Ovary (tissue), 9 donors: ENCODE measurements around the gene PLXDC2. TPM values are rescaled to one million over a fixed set of nuclear protein-coding genes. Genes with fewer than 3 reads are reported as not detected.

ENCODE experiments used
- DNase-seq, 5 donors: peaks; one replicate each; pipeline ENCODE4 v3.0.0-alpha.2; 2019 to 2020
- H3K27ac ChIP-seq, 2 donors: fragments of 200-600 bp; one replicate each; pipeline versions ENCODE4 v1.5.1 to v1.8.0; 2019 to 2022
- H3K27me3 ChIP-seq: fragments of 200-600 bp; one replicate; pipeline ENCODE4 v1.8.0; 2022
- H3K36me3 ChIP-seq: fragments of 200-600 bp; sonication (generic); one replicate; pipeline ENCODE4 v1.5.1; 2019
- H3K4me1 ChIP-seq: one replicate; pipeline ENCODE4 v1.8.1; 2013; ENCODE audit warnings: mild to moderate bottlenecking, moderate library complexity; ENCODE audit not compliant: insufficient read depth
- H3K4me3 ChIP-seq: fragments of 200-600 bp; sonication (generic); one replicate; pipeline ENCODE4 v1.5.1; 2017
- H3K9me3 ChIP-seq, 2 donors: fragments of 200-600 bp in 1 of 2; sonication (generic) in 1 of 2; one replicate each; pipeline versions ENCODE4 v1.5.1 to v1.8.1; 2013 to 2019; ENCODE audit warnings: mild to moderate bottlenecking in 1 of 2, moderate library complexity in 1 of 2
- EP300 ChIP-seq: sonication (generic); formaldehyde crosslinking; IDR thresholded peaks from one replicate; pipeline ENCODE4 v1.6.1; 2017; ENCODE audit warnings: antibody characterized with exemption
- POLR2A ChIP-seq: fragments of 450-650 bp; IDR thresholded peaks from one replicate; pipeline ENCODE4 v1.6.1; 2017; ENCODE audit warnings: antibody characterized with exemption, mild to moderate bottlenecking, moderate library complexity
- WGBS, 3 donors: extraction: QIAGEN DNeasy Blood & Tissue Kit in 1 of 3; methylation state at CpG; one replicate each; pipeline versions ENCODE4 v1.1.5 to v1.1.7; 2013 to 2017; 5-methylcytosine and 5-hydroxymethylcytosine counted together
- intact Hi-C, 4 donors: fragments of 100-400 bp; cut with DNase I; formaldehyde crosslinking; loops; one replicate each; pipeline versions ENCODE4 v1.11.0 to v1.15.1; 2022 to 2023
- polyA plus RNA-seq, 2 donors: library from polyadenylated mRNA; stranded (reverse); fragments of 200-250 nt in 1 of 2; fragments of 350-450 nt in 1 of 2; fragmentation: Illumina TruSeq in 1 of 2; extraction: RNeasy Lipid Tissue Mini Kit (QIAGEN cat#74804) in 1 of 2; gene quantifications; one replicate each; pipeline ENCODE4 v1.2.3, GENCODE V29; 2013 to 2014
- total RNA-seq, 7 donors: library from RNA; depleted of rRNA in 2 of 7; stranded (reverse); fragments of >200 nt in 2 of 7; fragmentation: NEBNext Ultra II Directional in 3 of 7; extraction: Animal tissue kit (Norgen Biotek cat#: 25700) in 3 of 7; gene quantifications; one replicate each; pipeline versions ENCODE4 v1.1.0 to v1.2.4, GENCODE V29; 2016 to 2023
- TF ChIP-seq, protein P1 (sequence below), 3 donors: fragments of 450-650 bp in 2 of 3; fragments of 200-600 bp in 1 of 3; IDR thresholded peaks; one replicate each; pipeline versions ENCODE4 v1.5.1 to v1.8.0; 2016 to 2022; ENCODE audit warnings: antibody characterized with exemption in 3 of 3, mild to moderate bottlenecking in 1 of 3
- donor health status: DM: no; HTN: no; CAD: no; lungs with moderate emphysema.
- donor health status: DM: no; HTN: no; CAD: no.
- donor health status: Bipolar disorder and iron deficiency.
- donor health status: DM: yes; HTN: yes; CAD: no.
- donor health status: DM: no; HTN: no; CAD: no.
- donor health status: DM: yes; HTN: yes; CAD: no.

Gene PLXDC2
- total and polyA plus RNA-seq, 9 donors, result 13.6 to 76.0 (median 38.0) TPM

DNA sequence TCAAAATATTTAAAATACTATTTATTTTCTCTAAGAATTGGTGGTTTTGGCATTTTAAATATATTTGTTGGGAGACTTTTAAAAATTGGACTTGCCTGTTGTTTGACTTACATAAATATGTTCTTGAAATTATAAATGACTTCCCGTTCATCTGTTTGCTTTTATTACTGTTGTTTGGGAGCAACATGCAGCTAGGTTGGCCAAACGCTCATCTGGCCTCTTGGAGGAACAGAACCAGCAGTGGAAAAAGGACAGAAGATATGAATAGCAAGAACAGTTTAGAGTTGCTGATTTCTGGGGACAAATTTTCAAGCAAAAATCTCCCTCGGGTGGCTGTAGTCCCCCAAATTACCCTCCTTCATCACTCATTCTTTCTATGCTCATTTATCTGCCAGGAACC, 41.6 kb downstream of the PLXDC2 start:
- Histone ChIP-seq H3K4me3 (no peak overlapping the region), H3K36me3 (no peaks in the 10 kb centered on the region), H3K9me3 (no peaks in the 10 kb centered on the region), H3K27me3 (no peaks in the 10 kb centered on the region), H3K27ac (no peak overlapping the region), H3K4me1 (no peaks in the 10 kb centered on the region)
- WGBS, 3 donors, result 47 to 64% (median 58%) methylated on average over 3 of the region's 3 CpGs
- intact Hi-C loops, result no loop called here
- no peak for DNase-seq
- TF ChIP-seq, protein P1, sequence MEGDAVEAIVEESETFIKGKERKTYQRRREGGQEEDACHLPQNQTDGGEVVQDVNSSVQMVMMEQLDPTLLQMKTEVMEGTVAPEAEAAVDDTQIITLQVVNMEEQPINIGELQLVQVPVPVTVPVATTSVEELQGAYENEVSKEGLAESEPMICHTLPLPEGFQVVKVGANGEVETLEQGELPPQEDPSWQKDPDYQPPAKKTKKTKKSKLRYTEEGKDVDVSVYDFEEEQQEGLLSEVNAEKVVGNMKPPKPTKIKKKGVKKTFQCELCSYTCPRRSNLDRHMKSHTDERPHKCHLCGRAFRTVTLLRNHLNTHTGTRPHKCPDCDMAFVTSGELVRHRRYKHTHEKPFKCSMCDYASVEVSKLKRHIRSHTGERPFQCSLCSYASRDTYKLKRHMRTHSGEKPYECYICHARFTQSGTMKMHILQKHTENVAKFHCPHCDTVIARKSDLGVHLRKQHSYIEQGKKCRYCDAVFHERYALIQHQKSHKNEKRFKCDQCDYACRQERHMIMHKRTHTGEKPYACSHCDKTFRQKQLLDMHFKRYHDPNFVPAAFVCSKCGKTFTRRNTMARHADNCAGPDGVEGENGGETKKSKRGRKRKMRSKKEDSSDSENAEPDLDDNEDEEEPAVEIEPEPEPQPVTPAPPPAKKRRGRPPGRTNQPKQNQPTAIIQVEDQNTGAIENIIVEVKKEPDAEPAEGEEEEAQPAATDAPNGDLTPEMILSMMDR (IDR thresholded peaks at IDR 0.05), result no peak
- TF ChIP-seq POLR2A (no peak), EP300 (no peak)

GRCh38 chr10:19860107-19860506, 43.9 kb downstream of the PLXDC2 start:
- intact Hi-C loops, result no loop called here
- Histone ChIP-seq H3K27ac (no peak overlapping the region), H3K27me3 (no peaks in the 10 kb centered on the region), H3K9me3 (no peaks in the 10 kb centered on the region), H3K4me3 (no peak overlapping the region), H3K36me3 (no peaks in the 10 kb centered on the region), H3K4me1 (no peaks in the 10 kb centered on the region)
- no peak for DNase-seq
- 90 to 98% (median 97%) methylated on average over 1 of the region's 1 CpG for WGBS, 3 donors
- TF ChIP-seq, protein P1 (IDR thresholded peaks at IDR 0.05), result no peak

GRCh38 chr10:19862811-19863515, 46.7 kb downstream of the PLXDC2 start:
- DNase-seq, result no peak
- Histone ChIP-seq H3K9me3 (no peaks in the 10 kb centered on the region), H3K27me3 (no peaks in the 10 kb centered on the region), H3K4me3 (no peak overlapping the region), H3K4me1 (no peaks in the 10 kb centered on the region), H3K27ac (no peak overlapping the region), H3K36me3 (no peaks in the 10 kb centered on the region)
- TF ChIP-seq EP300, result no peak
- TF ChIP-seq, protein P1 (IDR thresholded peaks at IDR 0.05), result no peak
- TF ChIP-seq POLR2A, result no peak
- intact Hi-C loops, result no loop called here
- WGBS, 3 donors, result 28 to 48% (median 31%) methylated on average over 8 of the region's 8 CpGs

DNA sequence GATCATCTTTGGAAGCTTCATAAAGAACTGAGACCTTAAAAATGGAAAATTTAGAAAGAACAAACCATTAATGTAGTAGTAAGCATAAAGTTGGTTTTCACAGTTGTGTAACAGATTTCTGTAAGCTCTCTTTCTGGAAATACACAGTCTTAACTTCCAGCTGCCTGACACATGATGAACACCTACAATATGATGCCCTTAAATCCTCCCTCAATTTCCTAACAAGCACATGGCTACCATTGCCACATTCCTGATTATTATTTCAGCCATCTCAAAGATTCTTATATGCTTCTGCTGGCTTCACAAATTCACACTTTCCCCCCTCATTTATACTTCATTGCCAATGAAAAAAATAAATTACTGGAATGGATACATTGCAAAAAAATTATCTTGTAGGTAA, 49.4 kb downstream of the PLXDC2 start:
- no peaks in the 10 kb centered on the region for H3K9me3 ChIP-seq
- no peaks in the 10 kb centered on the region for H3K27me3 ChIP-seq
- TF ChIP-seq EP300, result no peak
- TF ChIP-seq POLR2A, result no peak
- TF ChIP-seq, protein P1 (IDR thresholded peaks at IDR 0.05), result no peak
- no peaks in the 10 kb centered on the region for H3K36me3 ChIP-seq
- intact Hi-C loops, result no loop called here
- H3K4me3 ChIP-seq, result no peak overlapping the region
- no peak overlapping the region for H3K27ac ChIP-seq
- no peak for DNase-seq
- no peaks in the 10 kb centered on the region for H3K4me1 ChIP-seq
